CD14-positive monocyte (primary cell): ENCODE measurements around the gene PERM1. TPM values are rescaled to one million over a fixed set of nuclear protein-coding genes. Genes with fewer than 3 reads are reported as not detected.

Experiments
- DNase-seq, 3 donors: peaks; one replicate each; pipeline ENCODE4 v3.0.0-alpha.2; 2011 to 2022
- H2AFZ ChIP-seq: 2 replicates; pipeline ENCODE4 v1.6.0; 2012; ENCODE audit warnings: mild to moderate bottlenecking, low read depth, low read length, inconsistent platforms; ENCODE audit not compliant: insufficient read depth, poor library complexity, severe bottlenecking
- H3K27ac ChIP-seq, 2 donors: 1 replicate in 1 of 2; 2 replicates in 1 of 2; pipeline ENCODE4 v1.5.1; 2012 to 2013; ENCODE audit warnings: low read length in 2 of 2, control low read depth in 1 of 2, inconsistent platforms in 1 of 2, low read depth in 1 of 2, mild to moderate bottlenecking in 1 of 2
- H3K27me3 ChIP-seq, 2 donors: one replicate each; pipeline versions ENCODE4 v1.6.0 to v1.6.1; 2011 to 2013; ENCODE audit warnings: low read length in 2 of 2; ENCODE audit not compliant: control insufficient read depth in 2 of 2, insufficient read depth in 2 of 2
- H3K36me3 ChIP-seq, 2 donors: replicated peaks in 1 of 2; 1 replicate in 1 of 2; 2 replicates in 1 of 2; pipeline versions ENCODE4 v1.5.1 to v1.6.1; 2012 to 2013; ENCODE audit warnings: low read length in 2 of 2, control low read depth in 1 of 2, inconsistent platforms in 1 of 2, mild to moderate bottlenecking in 1 of 2; ENCODE audit not compliant: insufficient read depth in 2 of 2, control insufficient read depth in 1 of 2
- H3K4me1 ChIP-seq, 2 donors: 1 replicate in 1 of 2; 2 replicates in 1 of 2; pipeline versions ENCODE4 v1.5.1 to v1.6.1; 2012 to 2013; ENCODE audit warnings: low read length in 2 of 2, control low read depth in 1 of 2, inconsistent platforms in 1 of 2, mild to moderate bottlenecking in 1 of 2, moderate library complexity in 1 of 2; ENCODE audit not compliant: insufficient read depth in 2 of 2, control insufficient read depth in 1 of 2
- H3K4me2 ChIP-seq: replicated peaks from 2 replicates; pipeline ENCODE3; 2012; ENCODE audit warnings: low read length, moderate library complexity, mild to moderate bottlenecking; ENCODE audit not compliant: poor library complexity, severe bottlenecking; ENCODE audit errors: extremely low read depth
- H3K4me3 ChIP-seq, 3 experiments: fragments of 200-600 bp in 1 of 3; sonication (generic) in 1 of 3; replicated peaks in 1 of 3; 1 replicate in 2 of 3; 2 replicates in 1 of 3; pipeline ENCODE4 v1.5.1; 2011 to 2013; ENCODE audit warnings: low read length in 3 of 3, mild to moderate bottlenecking in 3 of 3, control low read depth in 2 of 3, low read depth in 2 of 3, inconsistent platforms in 1 of 3, moderate library complexity in 1 of 3
- H3K79me2 ChIP-seq: 2 replicates; pipeline ENCODE4 v1.6.0; 2012; ENCODE audit warnings: mild to moderate bottlenecking, control low read depth, inconsistent platforms, low read length, moderate library complexity; ENCODE audit not compliant: insufficient read depth
- H3K9ac ChIP-seq: 2 replicates; pipeline ENCODE4 v1.6.0; 2017; ENCODE audit warnings: low read length, mild to moderate bottlenecking; ENCODE audit not compliant: insufficient read depth, poor library complexity, severe bottlenecking
- H3K9me3 ChIP-seq, 2 donors: replicated peaks in 1 of 2; 1 replicate in 1 of 2; 2 replicates in 1 of 2; pipeline versions ENCODE4 v1.5.1 to v1.6.1; 2012 to 2013; ENCODE audit warnings: low read length in 2 of 2, control low read depth in 1 of 2; ENCODE audit not compliant: control insufficient read depth in 1 of 2, insufficient read depth in 1 of 2
- H4K20me1 ChIP-seq: 2 replicates; pipeline ENCODE4 v1.6.0; 2012; ENCODE audit warnings: mild to moderate bottlenecking, low read length, control low read depth, moderate library complexity; ENCODE audit not compliant: insufficient read depth
- H3K27ac Mint-ChIP-seq, 7 donors: one replicate each; pipeline ENCODE4 v1.8.0; 2020; ENCODE audit warnings: mild to moderate bottlenecking in 7 of 7, mixed read lengths in 7 of 7, moderate library complexity in 6 of 7, inconsistent platforms in 2 of 7
- H3K27me3 Mint-ChIP-seq, 3 donors: one replicate each; pipeline ENCODE4 v1.8.0; 2021 to 2022; ENCODE audit warnings: low read depth in 3 of 3, mild to moderate bottlenecking in 3 of 3, mixed read lengths in 3 of 3, moderate library complexity in 3 of 3, inconsistent platforms in 1 of 3
- H3K36me3 Mint-ChIP-seq, 2 donors: one replicate each; pipeline ENCODE4 v1.8.0; 2020; ENCODE audit warnings: mixed read lengths in 2 of 2, inconsistent platforms in 1 of 2, mild to moderate bottlenecking in 1 of 2
- H3K4me1 Mint-ChIP-seq: one replicate; pipeline ENCODE4 v1.8.0; 2020; ENCODE audit warnings: mild to moderate bottlenecking, mixed read lengths
- H3K4me3 Mint-ChIP-seq, 2 donors: one replicate each; pipeline ENCODE4 v1.8.0; 2020; ENCODE audit warnings: mild to moderate bottlenecking in 2 of 2, mixed read lengths in 2 of 2, moderate library complexity in 1 of 2
- H3K9me3 Mint-ChIP-seq, 7 donors: one replicate each; pipeline ENCODE4 v1.8.0; 2020 to 2022; ENCODE audit warnings: mixed read lengths in 7 of 7, mild to moderate bottlenecking in 6 of 7, moderate library complexity in 6 of 7, inconsistent platforms in 2 of 7
- WGBS: methylation state at CpG from one replicate; pipeline ENCODE4 v1.1.5; 2013; ENCODE audit warnings: missing lambda C conversion rate; ENCODE audit not compliant: insufficient coverage; 5-methylcytosine and 5-hydroxymethylcytosine counted together
- intact Hi-C, 2 donors: fragments of 100-400 bp; cut with micrococcal nuclease; formaldehyde crosslinking; loops; one replicate each; pipeline versions ENCODE4 v1.15.0 to v1.15.1; 2023
- polyA plus RNA-seq, 3 donors: library from polyadenylated mRNA; depleted of rRNA in 1 of 3; unstranded in 2 of 3; stranded (reverse) in 1 of 3; fragments of 300-500 nt in 2 of 3; fragments of >200 nt in 1 of 3; fragmentation: Illumina TruSeq in 2 of 3; gene quantifications; 1 replicate in 2 of 3; 2 replicates in 1 of 3; pipeline ENCODE4 v1.2.3, GENCODE V29; 2012 to 2021
- TF ChIP-seq, protein P1 (sequence below): fragments of 200-600 bp; IDR thresholded peaks from one replicate; pipeline ENCODE4 v1.8.0; 2022; ENCODE audit warnings: antibody characterized with exemption, mild to moderate bottlenecking

The PERM1 gene
- polyA plus RNA-seq, 3 donors: not detected

DNA sequence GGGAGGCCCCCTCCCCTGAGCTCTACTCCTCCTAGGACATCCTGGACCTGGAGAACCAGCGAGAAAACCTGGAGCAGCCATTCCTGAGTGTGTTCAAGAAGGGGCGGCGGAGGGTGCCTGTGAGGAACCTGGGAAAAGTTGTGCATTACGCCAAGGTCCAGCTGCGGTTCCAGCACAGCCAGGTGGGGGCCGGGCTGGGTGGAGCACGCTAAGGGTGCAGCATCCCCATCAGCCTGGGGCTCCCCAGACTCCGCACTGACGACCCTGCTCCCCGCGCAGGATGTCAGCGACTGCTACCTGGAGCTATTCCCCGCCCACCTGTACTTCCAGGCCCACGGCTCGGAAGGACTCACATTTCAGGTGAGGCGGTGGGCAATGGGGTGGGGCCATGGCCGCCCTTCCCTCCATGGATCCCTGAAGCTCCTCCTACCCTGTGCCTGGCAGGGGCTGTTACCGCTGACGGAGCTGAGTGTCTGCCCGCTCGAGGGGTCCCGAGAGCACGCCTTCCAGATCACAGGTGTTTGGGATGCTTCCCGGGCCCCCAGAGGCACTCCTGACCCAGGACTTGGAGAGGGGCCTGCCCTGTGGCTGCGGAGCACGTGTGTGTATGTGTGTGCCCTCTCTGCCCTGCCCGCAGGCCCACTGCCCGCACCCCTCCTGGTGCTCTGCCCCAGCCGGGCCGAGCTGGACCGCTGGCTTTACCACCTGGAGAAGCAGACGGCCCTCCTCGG lies 11.5 kb downstream of the PERM1 start:
- no peak overlapping the region for H3K9ac ChIP-seq
- H3K4me3 ChIP-seq: no peak overlapping the region
- no peak overlapping the region for H2AFZ ChIP-seq
- H4K20me1 ChIP-seq: no peaks in the 10 kb centered on the region
- WGBS: 32% methylated on average over 30 of the region's 33 CpGs
- Mint-ChIP-seq H3K36me3 (peaks cover 0 to 3% of the 10 kb centered on the region in 2 donors), H3K4me1 (peaks cover 10% of the 10 kb centered on the region), H3K27me3 (peaks cover 37 to 68% (median 49%) of the 10 kb centered on the region in 3 donors), H3K27ac (no peak overlapping the region), H3K9me3 (peaks cover 0 to 3% (median 0%) of the 10 kb centered on the region in 7 donors), H3K4me3 (no peak overlapping the region)
- no peak overlapping the region for H3K4me2 ChIP-seq
- TF ChIP-seq, protein P1, sequence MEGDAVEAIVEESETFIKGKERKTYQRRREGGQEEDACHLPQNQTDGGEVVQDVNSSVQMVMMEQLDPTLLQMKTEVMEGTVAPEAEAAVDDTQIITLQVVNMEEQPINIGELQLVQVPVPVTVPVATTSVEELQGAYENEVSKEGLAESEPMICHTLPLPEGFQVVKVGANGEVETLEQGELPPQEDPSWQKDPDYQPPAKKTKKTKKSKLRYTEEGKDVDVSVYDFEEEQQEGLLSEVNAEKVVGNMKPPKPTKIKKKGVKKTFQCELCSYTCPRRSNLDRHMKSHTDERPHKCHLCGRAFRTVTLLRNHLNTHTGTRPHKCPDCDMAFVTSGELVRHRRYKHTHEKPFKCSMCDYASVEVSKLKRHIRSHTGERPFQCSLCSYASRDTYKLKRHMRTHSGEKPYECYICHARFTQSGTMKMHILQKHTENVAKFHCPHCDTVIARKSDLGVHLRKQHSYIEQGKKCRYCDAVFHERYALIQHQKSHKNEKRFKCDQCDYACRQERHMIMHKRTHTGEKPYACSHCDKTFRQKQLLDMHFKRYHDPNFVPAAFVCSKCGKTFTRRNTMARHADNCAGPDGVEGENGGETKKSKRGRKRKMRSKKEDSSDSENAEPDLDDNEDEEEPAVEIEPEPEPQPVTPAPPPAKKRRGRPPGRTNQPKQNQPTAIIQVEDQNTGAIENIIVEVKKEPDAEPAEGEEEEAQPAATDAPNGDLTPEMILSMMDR: no peak
- no peaks in the 10 kb centered on the region for H3K36me3 ChIP-seq
- H3K27me3 ChIP-seq: peaks cover 3 to 47% of the 10 kb centered on the region in 2 donors
- no peak overlapping the region for H3K27ac ChIP-seq
- H3K4me1 ChIP-seq: peaks cover 16 to 21% of the 10 kb centered on the region in 2 donors
- DNase-seq: no peak
- intact Hi-C loops: no loop called here
- H3K79me2 ChIP-seq: no peaks in the 10 kb centered on the region
- peaks cover 0 to 8% of the 10 kb centered on the region in 2 donors for H3K9me3 ChIP-seq

DNA sequence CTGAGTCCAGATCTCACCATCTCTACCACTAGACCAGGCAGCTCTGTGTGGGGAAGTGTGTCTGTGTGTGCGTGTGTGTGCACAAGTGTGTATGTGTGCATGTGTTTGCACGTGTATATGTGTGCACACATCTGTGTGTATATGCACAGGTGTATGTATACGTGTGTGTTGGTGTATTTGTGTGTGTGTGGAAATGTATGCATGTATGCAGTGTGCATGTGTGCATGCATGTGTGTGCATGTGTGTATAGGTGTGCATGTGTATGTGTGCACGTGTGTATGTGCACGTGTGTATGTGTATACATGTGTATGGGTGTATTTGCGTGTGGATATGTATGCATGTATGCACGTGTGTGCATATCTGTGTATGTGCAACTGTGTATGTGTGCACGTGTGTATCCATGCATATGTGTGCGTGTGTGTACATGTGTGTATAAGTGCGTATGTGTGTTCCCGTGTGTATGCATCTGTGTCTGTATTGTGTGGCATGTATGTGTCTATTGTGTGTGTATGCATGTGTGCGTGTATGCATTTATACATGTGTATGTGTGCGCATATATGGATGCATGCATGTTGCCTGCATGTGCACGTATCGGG lies 12.5 kb downstream of the PERM1 start:
- Histone ChIP-seq H3K9ac (no peak overlapping the region), H2AFZ (no peak overlapping the region), H4K20me1 (no peaks in the 10 kb centered on the region), H3K4me1 (peaks cover 16 to 21% of the 10 kb centered on the region in 2 donors), H3K4me2 (no peak overlapping the region), H3K36me3 (no peaks in the 10 kb centered on the region), H3K4me3 (no peak overlapping the region), H3K27ac (no peak overlapping the region), H3K9me3 (peaks cover 0 to 8% of the 10 kb centered on the region in 2 donors), H3K79me2 (no peaks in the 10 kb centered on the region), H3K27me3 (peaks cover 3 to 43% of the 10 kb centered on the region in 2 donors)
- intact Hi-C loops: loop anchor here in 1 of 2 donors (10.0 kb wide), 1 partner anchor 65 kb away; no protein-coding TSS in a partner anchor
- Mint-ChIP-seq H3K9me3 (peaks cover 0 to 3% (median 0%) of the 10 kb centered on the region in 7 donors), H3K4me3 (peak overlapping the region in 1 of 2 donors; percentile 39), H3K27me3 (peaks cover 36 to 63% (median 50%) of the 10 kb centered on the region in 3 donors), H3K4me1 (peaks cover 10% of the 10 kb centered on the region), H3K27ac (no peak overlapping the region), H3K36me3 (peaks cover 4 to 5% of the 10 kb centered on the region in 2 donors)
- DNase-seq: no peak
- TF ChIP-seq, protein P1: no peak
- 82% methylated on average over 13 of the region's 15 CpGs for WGBS
